Measurements from ENCODE around the gene MALAT1.
A peak's percentile ranks its signal among the peaks of the same experiment; 100 is the strongest.

MALAT1 gene

DNA sequence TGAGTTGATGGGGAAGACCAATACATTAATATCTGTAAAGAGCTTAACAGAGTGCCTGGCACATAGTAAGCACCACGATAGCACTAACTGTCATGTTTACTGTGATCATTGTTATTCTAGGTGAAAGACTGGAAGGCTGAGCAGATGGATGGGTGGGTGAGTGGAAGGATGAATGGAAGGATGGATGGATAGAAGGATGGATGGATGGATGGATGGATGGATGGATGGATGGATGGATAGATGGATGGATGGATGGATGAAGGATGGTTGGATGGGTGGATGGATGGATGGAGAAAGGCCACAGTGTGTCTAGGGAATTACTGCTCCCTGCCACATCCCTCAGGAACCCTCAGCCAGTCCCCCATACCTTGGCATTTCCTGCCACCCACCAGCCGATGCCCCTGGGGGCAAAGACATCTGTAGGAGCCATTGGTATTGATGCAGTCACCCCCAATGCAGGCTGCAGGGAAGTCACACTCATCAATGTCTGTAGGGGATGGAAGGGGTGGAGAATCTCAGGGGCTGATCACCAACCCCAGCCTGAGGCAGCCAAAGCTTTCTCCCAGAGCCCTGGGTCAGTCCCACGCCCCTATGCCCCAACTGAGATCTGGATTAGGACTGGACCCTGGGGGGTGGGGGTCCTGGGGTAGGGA, 44.0 kb downstream of the MALAT1 start:
- no peaks in the 10 kb centered on the region for H3K9me3 ChIP-seq
- peaks cover 32 to 39% of the 10 kb centered on the region in 2 experiments for H3K4me1 ChIP-seq (ENCODE audit: control insufficient read depth in 1 of 2, insufficient read depth in 1 of 2, low read depth in 1 of 2, low read length in 1 of 2)
- peaks cover 10% of the 10 kb centered on the region for H3K36me3 ChIP-seq
- H3K27ac ChIP-seq = no peak overlapping the region
- TF ChIP-seq CTCF (IDR thresholded peaks at IDR 0.05) = no peak
- peaks cover 36% of the 10 kb centered on the region for H3K27me3 ChIP-seq
- no peak overlapping the region for H3K4me3 ChIP-seq (ENCODE audit: low read depth in 1 of 2, low read length in 1 of 2)

DNA sequence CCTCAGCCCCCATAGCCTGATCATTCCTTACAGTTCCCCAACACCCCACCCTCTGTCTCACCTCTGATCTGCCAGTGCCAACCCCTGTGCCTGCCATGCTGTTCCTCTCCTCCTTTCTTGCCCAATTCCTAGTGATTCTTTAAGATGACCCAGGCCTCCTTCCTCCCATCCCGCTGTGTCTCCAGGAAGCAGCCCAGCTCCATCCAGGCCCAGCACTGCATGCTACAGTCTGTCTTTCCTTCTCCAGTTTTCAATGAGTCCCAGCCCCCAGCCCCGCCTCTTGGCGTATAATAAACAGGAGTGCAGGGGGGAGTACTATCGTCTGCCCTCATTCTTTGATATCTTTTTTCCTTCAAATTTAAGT, 47.0 kb downstream of the MALAT1 start:
- peaks cover 22 to 25% of the 10 kb centered on the region in 2 experiments for H3K4me1 ChIP-seq (ENCODE audit: control insufficient read depth in 1 of 2, insufficient read depth in 1 of 2, low read depth in 1 of 2, low read length in 1 of 2)
- H3K27me3 ChIP-seq = peaks cover 49% of the 10 kb centered on the region
- TF ChIP-seq CTCF (IDR thresholded peaks at IDR 0.05) = no peak
- H3K27ac ChIP-seq = no peak overlapping the region
- H3K36me3 ChIP-seq = no peaks in the 10 kb centered on the region
- H3K9me3 ChIP-seq = no peaks in the 10 kb centered on the region
- H3K4me3 ChIP-seq (ENCODE audit: low read depth in 1 of 2, low read length in 1 of 2) = peak overlapping the region; percentile 67 to 71

DNA sequence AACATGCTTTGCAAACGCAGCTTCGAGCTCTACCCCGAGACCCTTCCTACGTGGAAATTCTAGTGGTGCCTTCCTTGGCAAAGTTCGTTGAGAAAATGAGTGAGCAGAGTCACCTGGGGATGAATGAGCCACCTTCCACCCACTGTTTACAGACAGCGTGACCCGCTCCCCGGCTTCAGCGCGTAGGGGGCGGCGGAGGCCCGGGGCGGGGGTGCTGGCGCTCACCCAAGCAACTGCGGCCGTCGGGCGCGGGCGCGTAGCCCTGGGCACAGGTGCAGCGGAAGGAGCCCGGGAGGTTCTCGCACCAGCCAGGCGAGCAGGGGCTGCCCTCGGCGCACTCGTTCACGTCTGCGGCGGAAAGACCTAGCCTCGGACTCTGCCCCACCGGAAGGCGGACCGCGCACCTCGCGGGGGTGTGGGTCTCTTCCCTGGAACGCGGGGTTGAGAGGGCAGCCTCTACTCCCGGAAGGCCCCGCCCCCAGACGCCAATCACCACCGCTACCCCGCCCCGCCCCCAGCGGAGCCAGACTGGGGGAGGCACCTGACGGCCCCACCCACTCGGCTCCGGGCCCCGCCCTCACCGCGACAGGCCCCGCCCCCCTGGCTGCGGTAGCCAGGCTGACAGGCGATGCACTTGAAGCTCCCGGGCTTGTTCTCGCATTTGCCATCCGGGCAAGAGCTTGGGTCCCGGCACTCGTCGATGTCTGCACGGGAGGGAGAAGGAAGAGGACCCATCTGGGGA, 47.5 kb downstream of the MALAT1 start:
- Histone ChIP-seq H3K36me3 (no peaks in the 10 kb centered on the region), H3K27me3 (peaks cover 47% of the 10 kb centered on the region), H3K27ac (peak overlapping the region; percentile 46), H3K9me3 (no peaks in the 10 kb centered on the region), H3K4me3 (ENCODE audit: low read depth in 1 of 2, low read length in 1 of 2) (peak overlapping the region; percentile 67 to 71), H3K4me1 (ENCODE audit: control insufficient read depth in 1 of 2, insufficient read depth in 1 of 2, low read depth in 1 of 2, low read length in 1 of 2) (peaks cover 17 to 19% of the 10 kb centered on the region in 2 experiments)
- TF ChIP-seq CTCF (IDR thresholded peaks at IDR 0.05) = peak; percentile 30

GRCh38 chr11:65547446-65548125, 48.7 kb downstream of the MALAT1 start:
- no peaks in the 10 kb centered on the region for H3K36me3 ChIP-seq
- no peak overlapping the region for H3K4me3 ChIP-seq (ENCODE audit: low read depth in 1 of 2, low read length in 1 of 2)
- peaks cover 44% of the 10 kb centered on the region for H3K27me3 ChIP-seq
- no peak overlapping the region for H3K27ac ChIP-seq
- no peaks in the 10 kb centered on the region for H3K9me3 ChIP-seq
- H3K4me1 ChIP-seq (ENCODE audit: control insufficient read depth in 1 of 2, insufficient read depth in 1 of 2, low read depth in 1 of 2, low read length in 1 of 2) = peaks cover 21 to 23% of the 10 kb centered on the region in 2 experiments
- no peak for TF ChIP-seq CTCF (IDR thresholded peaks at IDR 0.05)

GRCh38 chr11:65548395-65548794, 49.5 kb downstream of the MALAT1 start:
- H3K4me3 ChIP-seq (ENCODE audit: low read depth in 1 of 2, low read length in 1 of 2) = no peak overlapping the region
- H3K9me3 ChIP-seq = no peaks in the 10 kb centered on the region
- peaks cover 52% of the 10 kb centered on the region for H3K27me3 ChIP-seq
- H3K4me1 ChIP-seq (ENCODE audit: control insufficient read depth in 1 of 2, insufficient read depth in 1 of 2, low read depth in 1 of 2, low read length in 1 of 2) = peaks cover 23 to 24% of the 10 kb centered on the region in 2 experiments
- TF ChIP-seq CTCF (IDR thresholded peaks at IDR 0.05) = no peak
- no peaks in the 10 kb centered on the region for H3K36me3 ChIP-seq
- H3K27ac ChIP-seq = no peak overlapping the region

All from neutrophil (primary cell).